IgD-negative memory B cell (primary cell): ENCODE measurements around the gene KIF5B. TPM values are rescaled to one million over a fixed set of nuclear protein-coding genes. Genes with fewer than 3 reads are reported as not detected.
"Not testable (repeated sequence)": the region's sequence is repeated elsewhere in the genome, so short reads cannot be mapped to it uniquely, and the experiment has no call there.

Experiments used
- H3K27ac Mint-ChIP-seq, 3 donors: one replicate each; pipeline ENCODE4 v1.8.0; 2020 to 2022; ENCODE audit warnings: mild to moderate bottlenecking in 3 of 3, mixed read lengths in 3 of 3, moderate library complexity in 1 of 3
- H3K27me3 Mint-ChIP-seq: one replicate; pipeline ENCODE4 v1.8.0; 2021; ENCODE audit warnings: mixed read lengths
- H3K36me3 Mint-ChIP-seq: one replicate; pipeline ENCODE4 v1.8.0; 2020; ENCODE audit warnings: mild to moderate bottlenecking, mixed read lengths
- H3K4me1 Mint-ChIP-seq, 3 donors: one replicate each; pipeline ENCODE4 v1.8.0; 2020 to 2022; ENCODE audit warnings: mixed read lengths in 3 of 3, mild to moderate bottlenecking in 1 of 3
- H3K4me3 Mint-ChIP-seq, 4 donors: one replicate each; pipeline ENCODE4 v1.8.0; 2020 to 2022; ENCODE audit warnings: mild to moderate bottlenecking in 4 of 4, mixed read lengths in 4 of 4, moderate library complexity in 3 of 4
- H3K9me3 Mint-ChIP-seq, 3 donors: one replicate each; pipeline ENCODE4 v1.8.0; 2020 to 2021; ENCODE audit warnings: mixed read lengths in 3 of 3, mild to moderate bottlenecking in 1 of 3
- polyA plus RNA-seq: library from polyadenylated mRNA; unstranded; fragments of 300-500 nt; fragmentation: Illumina TruSeq; gene quantifications from one replicate; pipeline ENCODE4 v1.2.3, GENCODE V29; 2021

Gene KIF5B
- polyA plus RNA-seq, 1 donor from 2014 or later, result 24.6 TPM

- H3K36me3 Mint-ChIP-seq, result no peaks in the 10 kb centered on the region
- no peaks in the 10 kb centered on the region for H3K27me3 Mint-ChIP-seq
- no peak overlapping the region for H3K27ac Mint-ChIP-seq
Observed at GRCh38 chr10:32048282-32048681, 7.9 kb downstream of the KIF5B start.

GRCh38 chr10:32047881-32048280 is 8.3 kb downstream of the KIF5B start:
- peaks cover 50 to 67% (median 57%) of the 10 kb centered on the region in 3 donors for H3K4me1 Mint-ChIP-seq
- H3K4me3 Mint-ChIP-seq, result no peak overlapping the region
- no peaks in the 10 kb centered on the region for H3K36me3 Mint-ChIP-seq
- H3K9me3 Mint-ChIP-seq, result no peaks in the 10 kb centered on the region
- no peaks in the 10 kb centered on the region for H3K27me3 Mint-ChIP-seq
- no peak overlapping the region for H3K27ac Mint-ChIP-seq

More at GRCh38 chr10:32048282-32048681, 7.9 kb downstream of the KIF5B start:
- peaks cover 49 to 65% (median 59%) of the 10 kb centered on the region in 3 donors for H3K4me1 Mint-ChIP-seq
- no peak overlapping the region for H3K4me3 Mint-ChIP-seq
- no peaks in the 10 kb centered on the region for H3K9me3 Mint-ChIP-seq

GRCh38 chr10:32046151-32046550 is 10.1 kb downstream of the KIF5B start:
- H3K4me3 Mint-ChIP-seq, result no peak overlapping the region
- no peaks in the 10 kb centered on the region for H3K27me3 Mint-ChIP-seq
- no peaks in the 10 kb centered on the region for H3K36me3 Mint-ChIP-seq
- no peaks in the 10 kb centered on the region for H3K9me3 Mint-ChIP-seq
- peaks cover 46 to 64% (median 52%) of the 10 kb centered on the region in 3 donors for H3K4me1 Mint-ChIP-seq
- peak overlapping the region in 1 of 3 donors; percentile 39 for H3K27ac Mint-ChIP-seq

- not testable (repeated sequence) for H3K36me3 Mint-ChIP-seq
- H3K4me1 Mint-ChIP-seq, result peaks cover 25 to 34% (median 28%) of the 10 kb centered on the region in 3 donors
Observed at GRCh38 chr10:32042730-32043129, 13.5 kb downstream of the KIF5B start.

GRCh38 chr10:32041290-32042028 is 14.8 kb downstream of the KIF5B start:
- Mint-ChIP-seq H3K4me1 (peaks cover 21 to 29% (median 23%) of the 10 kb centered on the region in 3 donors), H3K27ac (peak overlapping the region in 1 of 3 donors; percentile 25)

More at GRCh38 chr10:32042730-32043129, 13.5 kb downstream of the KIF5B start:
- peak overlapping the region in 1 of 4 donors; percentile 53 for H3K4me3 Mint-ChIP-seq
- not testable (repeated sequence) for H3K27me3 Mint-ChIP-seq, H3K9me3 Mint-ChIP-seq
- peak overlapping the region in 1 of 3 donors; percentile 76 for H3K27ac Mint-ChIP-seq

GRCh38 chr10:32039734-32040133 is 16.5 kb downstream of the KIF5B start:
- Mint-ChIP-seq H3K4me1 (peaks cover 18 to 26% (median 22%) of the 10 kb centered on the region in 3 donors), H3K27me3 (no peaks in the 10 kb centered on the region), H3K4me3 (no peak overlapping the region), H3K36me3 (peaks cover 4% of the 10 kb centered on the region), H3K9me3 (no peaks in the 10 kb centered on the region), H3K27ac (no peak overlapping the region)

More at GRCh38 chr10:32041290-32042028, 14.8 kb downstream of the KIF5B start:
- H3K36me3 Mint-ChIP-seq, result no peaks in the 10 kb centered on the region
- no peaks in the 10 kb centered on the region for H3K9me3 Mint-ChIP-seq
- peak overlapping the region in 1 of 4 donors; percentile 66 for H3K4me3 Mint-ChIP-seq
- H3K27me3 Mint-ChIP-seq, result no peaks in the 10 kb centered on the region

- Mint-ChIP-seq H3K27me3 (no peaks in the 10 kb centered on the region), H3K9me3 (no peaks in the 10 kb centered on the region), H3K4me1 (peaks cover 15 to 21% (median 18%) of the 10 kb centered on the region in 3 donors), H3K4me3 (no peak overlapping the region), H3K36me3 (peaks cover 6% of the 10 kb centered on the region), H3K27ac (no peak overlapping the region)
Observed at GRCh38 chr10:32038777-32039176, 17.4 kb downstream of the KIF5B start.

GRCh38 chr10:32036922-32037321 is 19.3 kb downstream of the KIF5B start:
- Mint-ChIP-seq H3K27me3 (no peaks in the 10 kb centered on the region), H3K27ac (no peak overlapping the region), H3K4me1 (peaks cover 6 to 11% (median 9%) of the 10 kb centered on the region in 3 donors), H3K36me3 (peaks cover 6% of the 10 kb centered on the region), H3K9me3 (no peaks in the 10 kb centered on the region), H3K4me3 (no peak overlapping the region)

GRCh38 chr10:32035038-32035437 is 21.2 kb downstream of the KIF5B start:
- H3K4me1 Mint-ChIP-seq, result peaks cover 4 to 5% (median 4%) of the 10 kb centered on the region in 3 donors
- no peaks in the 10 kb centered on the region for H3K27me3 Mint-ChIP-seq
- no peaks in the 10 kb centered on the region for H3K9me3 Mint-ChIP-seq
- peak overlapping the region in 1 of 3 donors; percentile 58 for H3K27ac Mint-ChIP-seq
- peaks cover 6% of the 10 kb centered on the region for H3K36me3 Mint-ChIP-seq
- no peak overlapping the region for H3K4me3 Mint-ChIP-seq

- Mint-ChIP-seq H3K36me3 (peaks cover 6% of the 10 kb centered on the region), H3K27me3 (no peaks in the 10 kb centered on the region), H3K9me3 (no peaks in the 10 kb centered on the region), H3K4me1 (peaks cover 2 to 4% (median 3%) of the 10 kb centered on the region in 3 donors), H3K4me3 (no peak overlapping the region), H3K27ac (no peak overlapping the region)
Observed at GRCh38 chr10:32033171-32033570, 23.1 kb downstream of the KIF5B start.

GRCh38 chr10:32031920-32032319 is 24.3 kb downstream of the KIF5B start:
- H3K27me3 Mint-ChIP-seq, result no peaks in the 10 kb centered on the region
- H3K4me3 Mint-ChIP-seq, result no peak overlapping the region
- H3K36me3 Mint-ChIP-seq, result peaks cover 8% of the 10 kb centered on the region
- H3K27ac Mint-ChIP-seq, result no peak overlapping the region
- H3K4me1 Mint-ChIP-seq, result peaks cover 2 to 4% (median 3%) of the 10 kb centered on the region in 3 donors
- H3K9me3 Mint-ChIP-seq, result no peaks in the 10 kb centered on the region

- peaks cover 2 to 4% (median 3%) of the 10 kb centered on the region in 3 donors for H3K4me1 Mint-ChIP-seq
- H3K27me3 Mint-ChIP-seq, result no peaks in the 10 kb centered on the region
- H3K27ac Mint-ChIP-seq, result no peak overlapping the region
- no peaks in the 10 kb centered on the region for H3K9me3 Mint-ChIP-seq
- H3K4me3 Mint-ChIP-seq, result no peak overlapping the region
- H3K36me3 Mint-ChIP-seq, result peaks cover 8% of the 10 kb centered on the region
Observed at GRCh38 chr10:32031424-32031823, 24.8 kb downstream of the KIF5B start.

- Mint-ChIP-seq H3K36me3 (peaks cover 2% of the 10 kb centered on the region), H3K9me3 (no peaks in the 10 kb centered on the region), H3K4me1 (peaks cover 2 to 5% (median 3%) of the 10 kb centered on the region in 3 donors), H3K27me3 (no peaks in the 10 kb centered on the region), H3K4me3 (no peak overlapping the region), H3K27ac (no peak overlapping the region)
Observed at GRCh38 chr10:32028710-32029109, 27.5 kb downstream of the KIF5B start.

- H3K4me3 Mint-ChIP-seq, result no peak overlapping the region
- H3K9me3 Mint-ChIP-seq, result no peaks in the 10 kb centered on the region
- H3K4me1 Mint-ChIP-seq, result peaks cover 4 to 8% (median 5%) of the 10 kb centered on the region in 3 donors
- no peaks in the 10 kb centered on the region for H3K27me3 Mint-ChIP-seq
- H3K27ac Mint-ChIP-seq, result peak overlapping the region in 2 of 3 donors; percentile 17 to 44
- H3K36me3 Mint-ChIP-seq, result peaks cover 2% of the 10 kb centered on the region
Observed at GRCh38 chr10:32023264-32023663, 33.0 kb downstream of the KIF5B start.

- peaks cover 0 to 2% (median 1%) of the 10 kb centered on the region in 3 donors for H3K4me1 Mint-ChIP-seq
- H3K36me3 Mint-ChIP-seq, result peaks cover 5% of the 10 kb centered on the region
Observed at GRCh38 chr10:32017044-32017443, 39.2 kb downstream of the KIF5B start.

GRCh38 chr10:32015386-32015785 is 40.8 kb downstream of the KIF5B start:
- Mint-ChIP-seq H3K4me3 (no peak overlapping the region), H3K4me1 (peaks cover 0 to 2% (median 1%) of the 10 kb centered on the region in 3 donors), H3K27me3 (no peaks in the 10 kb centered on the region), H3K9me3 (no peaks in the 10 kb centered on the region), H3K27ac (peak overlapping the region in 1 of 3 donors; percentile 61), H3K36me3 (peaks cover 5% of the 10 kb centered on the region)

More at GRCh38 chr10:32017044-32017443, 39.2 kb downstream of the KIF5B start:
- H3K27me3 Mint-ChIP-seq, result no peaks in the 10 kb centered on the region
- H3K4me3 Mint-ChIP-seq, result no peak overlapping the region
- H3K9me3 Mint-ChIP-seq, result no peaks in the 10 kb centered on the region
- peak overlapping the region in 1 of 3 donors; percentile 33 for H3K27ac Mint-ChIP-seq
